Gastroesophageal sphincter (tissue), 4 donors: ENCODE results near the gene AHI1. TPM values are rescaled to one million over a fixed set of nuclear protein-coding genes. Genes with fewer than 3 reads are reported as not detected.

Experiments
- ATAC-seq: fragments of 150-250 bp; one replicate; pipeline ENCODE4 v1.9.1; 2016; ENCODE audit warnings: mild to moderate bottlenecking, moderate library complexity
- H3K27ac ChIP-seq, 4 donors: fragments of 200-600 bp; sonication (generic) in 3 of 4; 1 replicate in 3 of 4; 2 replicates in 1 of 4; pipeline ENCODE4 v1.5.1; 2016 to 2019
- H3K27me3 ChIP-seq: fragments of 200-600 bp; sonication (generic); one replicate; pipeline ENCODE4 v1.5.1; 2019
- H3K36me3 ChIP-seq, 2 donors: fragments of 200-600 bp; sonication (generic); one replicate each; pipeline ENCODE4 v1.5.1; 2019; ENCODE audit warnings: control low read depth in 1 of 2
- H3K4me1 ChIP-seq, 3 donors: fragments of 200-600 bp; sonication (generic); 1 replicate in 2 of 3; 2 replicates in 1 of 3; pipeline ENCODE4 v1.5.1; 2016 to 2019; ENCODE audit warnings: control low read depth in 2 of 3
- H3K4me3 ChIP-seq, 2 donors: fragments of 200-600 bp; sonication (generic); one replicate each; pipeline ENCODE4 v1.5.1; 2019; ENCODE audit warnings: mild to moderate bottlenecking in 1 of 2, moderate library complexity in 1 of 2
- H3K9me3 ChIP-seq, 3 donors: fragments of 200-600 bp; sonication (generic); one replicate each; pipeline ENCODE4 v1.5.1; 2017 to 2019; ENCODE audit warnings: control low read depth in 2 of 3
- CTCF ChIP-seq, 4 experiments: fragments of 200-600 bp in 2 of 4; fragments of 450-650 bp in 2 of 4; sonication (generic) in 1 of 4; IDR thresholded peaks; one replicate each; pipeline ENCODE4 v1.5.1; 2017 to 2019; ENCODE audit warnings: antibody characterized with exemption in 4 of 4, mild to moderate bottlenecking in 2 of 4, moderate library complexity in 2 of 4
- EP300 ChIP-seq: sonication (generic); formaldehyde crosslinking; IDR thresholded peaks from one replicate; pipeline ENCODE4 v1.6.1; 2017; ENCODE audit warnings: antibody characterized with exemption, mild to moderate bottlenecking
- POLR2A ChIP-seq, 2 donors: fragments of 450-650 bp; IDR thresholded peaks; one replicate each; pipeline ENCODE4 v1.6.1; 2017; ENCODE audit warnings: antibody characterized with exemption in 2 of 2, mild to moderate bottlenecking in 2 of 2, moderate library complexity in 1 of 2
- POLR2AphosphoS5 ChIP-seq: sonication (generic); formaldehyde crosslinking; IDR thresholded peaks from one replicate; pipeline ENCODE4 v1.6.1; 2017; ENCODE audit warnings: antibody characterized with exemption
- WGBS, 2 donors: methylation state at CpG; one replicate each; pipeline ENCODE4 v1.1.5; 2018; ENCODE audit warnings: low coverage in 1 of 2; 5-methylcytosine and 5-hydroxymethylcytosine counted together
- total RNA-seq, 4 donors: library from RNA; depleted of rRNA; stranded (reverse); fragments of >200 nt; gene quantifications; one replicate each; pipeline ENCODE4 v1.1.0, GENCODE V29; 2016

The AHI1 gene
- total RNA-seq, 4 donors from 2014 or later, result 16.7 to 35.9 (median 27.0) TPM

- no peak for TF ChIP-seq POLR2A (IDR thresholded peaks at IDR 0.05)
- no peak for TF ChIP-seq EP300
- TF ChIP-seq CTCF (IDR thresholded peaks at IDR 0.05), result no peak
- no peak for TF ChIP-seq POLR2AphosphoS5
- no peak for ATAC-seq
- Histone ChIP-seq H3K4me3 (no peak overlapping the region), H3K9me3 (no peaks in the 10 kb centered on the region), H3K27me3 (no peaks in the 10 kb centered on the region), H3K27ac (no peak overlapping the region), H3K4me1 (no peaks in the 10 kb centered on the region), H3K36me3 (no peaks in the 10 kb centered on the region)
- 31 to 40% methylated on average over 4 to 5 of the region's 5 CpGs for WGBS, 2 donors
Observed at GRCh38 chr6:135274561-135275293, 222.8 kb downstream of the AHI1 start.

- H3K4me3 ChIP-seq, result no peak overlapping the region
- no peak overlapping the region for H3K27ac ChIP-seq
- TF ChIP-seq EP300, result no peak
- no peak for TF ChIP-seq POLR2A (IDR thresholded peaks at IDR 0.05)
- no peak for TF ChIP-seq POLR2AphosphoS5
- TF ChIP-seq CTCF (IDR thresholded peaks at IDR 0.05), result no peak
- H3K36me3 ChIP-seq, result no peaks in the 10 kb centered on the region
- H3K9me3 ChIP-seq, result no peaks in the 10 kb centered on the region
- no peaks in the 10 kb centered on the region for H3K4me1 ChIP-seq
- no peaks in the 10 kb centered on the region for H3K27me3 ChIP-seq
- 82 to 87% methylated on average over 3 to 6 of the region's 6 CpGs for WGBS, 2 donors
- no peak for ATAC-seq
Observed at GRCh38 chr6:135271626-135272025, 225.9 kb downstream of the AHI1 start.

- H3K4me3 ChIP-seq, result no peak overlapping the region
- H3K27ac ChIP-seq, result no peak overlapping the region
- TF ChIP-seq CTCF (IDR thresholded peaks at IDR 0.05), result no peak
- no peak for TF ChIP-seq POLR2AphosphoS5
- no peak for TF ChIP-seq EP300
- no peak for TF ChIP-seq POLR2A (IDR thresholded peaks at IDR 0.05)
- no peaks in the 10 kb centered on the region for H3K27me3 ChIP-seq
- H3K9me3 ChIP-seq, result no peaks in the 10 kb centered on the region
- no peaks in the 10 kb centered on the region for H3K36me3 ChIP-seq
- 24 to 53% methylated on average over 3 to 7 of the region's 11 CpGs for WGBS, 2 donors
- no peak for ATAC-seq
- H3K4me1 ChIP-seq, result no peaks in the 10 kb centered on the region
Observed at GRCh38 chr6:135270676-135271536, 226.6 kb downstream of the AHI1 start.

GRCh38 chr6:135269481-135269891, 228.1 kb downstream of the AHI1 start:
- H3K4me3 ChIP-seq, result no peak overlapping the region
- WGBS, 2 donors, result 82 to 88% methylated on average over 1 of the region's 1 CpG
- no peaks in the 10 kb centered on the region for H3K27me3 ChIP-seq
- no peak for TF ChIP-seq EP300
- TF ChIP-seq POLR2A (IDR thresholded peaks at IDR 0.05), result no peak
- no peak for TF ChIP-seq POLR2AphosphoS5
- TF ChIP-seq CTCF (IDR thresholded peaks at IDR 0.05), result no peak
- no peaks in the 10 kb centered on the region for H3K36me3 ChIP-seq
- H3K9me3 ChIP-seq, result no peaks in the 10 kb centered on the region
- no peak for ATAC-seq
- H3K27ac ChIP-seq, result no peak overlapping the region
- H3K4me1 ChIP-seq, result no peaks in the 10 kb centered on the region

DNA sequence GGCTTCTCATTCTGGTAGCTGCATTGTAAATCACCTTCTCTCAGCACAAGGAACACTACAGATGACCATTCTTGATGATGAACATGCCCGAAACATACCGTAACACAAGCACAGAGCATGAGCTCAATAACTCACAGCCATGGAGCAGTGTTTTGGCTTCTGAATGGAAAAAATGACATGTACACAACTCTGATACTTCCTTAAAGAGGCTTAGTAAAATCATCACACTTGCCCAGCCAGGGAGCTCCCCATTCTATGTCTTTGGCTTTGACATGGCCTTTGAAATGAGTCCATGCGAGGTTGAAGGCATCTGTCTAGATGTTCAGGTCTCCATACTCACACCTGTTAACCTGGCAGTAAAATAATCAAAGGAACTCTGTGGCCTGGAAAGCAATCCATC, 228.8 kb downstream of the AHI1 start:
- TF ChIP-seq EP300 (no peak), POLR2A (IDR thresholded peaks at IDR 0.05) (no peak), POLR2AphosphoS5 (no peak), CTCF (IDR thresholded peaks at IDR 0.05) (no peak)
- WGBS, 2 donors, result 90 to 100% methylated on average over 3 of the region's 3 CpGs
- H3K4me3 ChIP-seq, result no peak overlapping the region
- no peaks in the 10 kb centered on the region for H3K36me3 ChIP-seq
- ATAC-seq, result no peak
- no peak overlapping the region for H3K27ac ChIP-seq
- H3K4me1 ChIP-seq, result no peaks in the 10 kb centered on the region
- no peaks in the 10 kb centered on the region for H3K9me3 ChIP-seq
- no peaks in the 10 kb centered on the region for H3K27me3 ChIP-seq
